ENCODE measurements around the gene SH2B2. TPM values are rescaled to one million over a fixed set of nuclear protein-coding genes. Genes with fewer than 3 reads are reported as not detected.

SH2B2 gene
- total and polyA plus RNA-seq, 2 donors (not counting 3 experiments of a cell fraction or from before 2014, with no cell fraction given): 0.69 to 0.73 TPM

DNA sequence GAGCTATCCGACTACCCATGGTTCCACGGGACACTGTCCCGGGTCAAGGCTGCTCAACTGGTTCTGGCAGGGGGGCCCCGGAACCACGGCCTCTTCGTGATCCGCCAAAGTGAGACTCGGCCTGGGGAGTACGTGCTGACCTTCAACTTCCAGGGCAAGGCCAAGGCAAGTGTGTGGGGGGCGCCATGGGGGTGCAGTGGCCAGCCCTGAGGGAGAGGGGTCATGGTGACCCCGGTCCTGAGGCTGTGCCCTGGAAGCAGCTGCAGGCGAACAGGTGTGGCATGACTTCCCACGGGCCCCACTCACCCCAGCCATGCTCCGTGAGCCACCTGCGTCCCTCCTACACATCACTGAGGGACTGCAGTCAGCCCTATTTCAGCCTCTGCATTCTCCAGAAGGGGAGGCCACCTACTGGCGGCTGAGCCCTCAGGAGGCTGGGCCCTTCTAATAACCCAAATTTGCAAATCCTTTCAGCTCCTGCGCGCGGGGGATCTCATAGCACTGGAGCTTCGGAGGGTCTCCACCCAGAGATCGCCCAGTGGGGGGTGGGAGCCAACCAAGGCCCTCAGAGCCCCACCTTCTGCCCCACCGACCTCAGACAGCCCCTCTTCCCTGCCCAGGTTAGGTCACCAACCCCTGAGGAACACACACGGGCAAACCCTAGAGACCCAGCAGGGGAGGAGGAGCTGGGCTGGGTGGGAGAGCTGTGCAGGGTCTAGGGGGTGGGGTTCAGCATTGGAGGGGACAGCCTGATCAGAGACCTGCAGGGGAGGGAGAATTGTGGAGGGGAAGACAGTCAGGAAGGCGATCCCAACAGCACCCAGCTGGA is 30.8 kb downstream of the SH2B2 start:
- no peak for FAIRE-seq

More for the DNA sequence above, 30.8 kb downstream of the SH2B2 start:
- Histone ChIP-seq H3K4me2 (ENCODE audit: insufficient read depth, low read length) (no peak overlapping the region), H3K27ac (ENCODE audit: insufficient read depth, low read depth, low read length) (no peak overlapping the region), H3K9me3 (replicated peaks; ENCODE audit: control insufficient read depth, insufficient read depth, low read length) (no peaks in the 10 kb centered on the region), H2AFZ (ENCODE audit: low read depth, low read length) (no peak overlapping the region), H3K79me2 (ENCODE audit: control insufficient read depth, insufficient read depth, low read length) (no peaks in the 10 kb centered on the region), H3K27me3 (ENCODE audit: control insufficient read depth in 2 of 2, insufficient read depth in 2 of 2, low read length in 2 of 2) (no peaks in the 10 kb centered on the region), H3K4me1 (ENCODE audit: control insufficient read depth, extremely low read depth, insufficient read depth, low read length) (peaks cover 10% of the 10 kb centered on the region), H3K9me1 (replicated peaks; ENCODE audit: control insufficient read depth, extremely low read depth, insufficient read depth, low read length) (no peaks in the 10 kb centered on the region), H3K36me3 (ENCODE audit: control insufficient read depth in 2 of 2, extremely low read depth in 1 of 2, insufficient read depth in 2 of 2, low read length in 2 of 2) (no peaks in the 10 kb centered on the region), H3K9ac (replicated peaks; ENCODE audit: extremely low read depth, insufficient read depth, low read length) (no peak overlapping the region), H4K20me1 (replicated peaks; ENCODE audit: control insufficient read depth, extremely low read depth, insufficient read depth, low read length) (no peaks in the 10 kb centered on the region), H3K4me3 (replicated peaks in 1 of 3; ENCODE audit: insufficient read depth in 1 of 3, low read depth in 1 of 3, low read length in 3 of 3) (no peak overlapping the region)
- BruUV-seq (replicated peaks): no TSS peak
- TF ChIP-seq GATA2 (IDR thresholded peaks at IDR 0.05; ENCODE audit: insufficient read depth, insufficient read length, low read depth, low read length) (no peak), JUN (IDR thresholded peaks at IDR 0.05; ENCODE audit: borderline replicate concordance, insufficient read depth, insufficient read length, low read depth) (no peak), POLR2AphosphoS5 (IDR thresholded peaks at IDR 0.05; ENCODE audit: insufficient read depth, low read depth, low read length) (no peak), EZH2 (IDR thresholded peaks at IDR 0.05; ENCODE audit: borderline replicate concordance, low read depth, low read length, severe bottlenecking) (no peak), FOS (IDR thresholded peaks at IDR 0.05; ENCODE audit: borderline replicate concordance, insufficient read depth, low read length) (no peak), MYC (IDR thresholded peaks at IDR 0.05; ENCODE audit: low read depth, low read length) (no peak), POLR2A (IDR thresholded peaks at IDR 0.05; ENCODE audit: low read depth, low read length) (no peak)
- TF ChIP-seq, protein P1, sequence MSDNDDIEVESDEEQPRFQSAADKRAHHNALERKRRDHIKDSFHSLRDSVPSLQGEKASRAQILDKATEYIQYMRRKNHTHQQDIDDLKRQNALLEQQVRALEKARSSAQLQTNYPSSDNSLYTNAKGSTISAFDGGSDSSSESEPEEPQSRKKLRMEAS (IDR thresholded peaks at IDR 0.05; ENCODE audit: insufficient read depth, insufficient read length): no peak
- TF ChIP-seq, protein P2, sequence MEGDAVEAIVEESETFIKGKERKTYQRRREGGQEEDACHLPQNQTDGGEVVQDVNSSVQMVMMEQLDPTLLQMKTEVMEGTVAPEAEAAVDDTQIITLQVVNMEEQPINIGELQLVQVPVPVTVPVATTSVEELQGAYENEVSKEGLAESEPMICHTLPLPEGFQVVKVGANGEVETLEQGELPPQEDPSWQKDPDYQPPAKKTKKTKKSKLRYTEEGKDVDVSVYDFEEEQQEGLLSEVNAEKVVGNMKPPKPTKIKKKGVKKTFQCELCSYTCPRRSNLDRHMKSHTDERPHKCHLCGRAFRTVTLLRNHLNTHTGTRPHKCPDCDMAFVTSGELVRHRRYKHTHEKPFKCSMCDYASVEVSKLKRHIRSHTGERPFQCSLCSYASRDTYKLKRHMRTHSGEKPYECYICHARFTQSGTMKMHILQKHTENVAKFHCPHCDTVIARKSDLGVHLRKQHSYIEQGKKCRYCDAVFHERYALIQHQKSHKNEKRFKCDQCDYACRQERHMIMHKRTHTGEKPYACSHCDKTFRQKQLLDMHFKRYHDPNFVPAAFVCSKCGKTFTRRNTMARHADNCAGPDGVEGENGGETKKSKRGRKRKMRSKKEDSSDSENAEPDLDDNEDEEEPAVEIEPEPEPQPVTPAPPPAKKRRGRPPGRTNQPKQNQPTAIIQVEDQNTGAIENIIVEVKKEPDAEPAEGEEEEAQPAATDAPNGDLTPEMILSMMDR (IDR thresholded peaks at IDR 0.05; ENCODE audit: extremely low read depth in 1 of 2, insufficient read depth in 1 of 2, low read depth in 1 of 2, low read length in 2 of 2): no peak
- CTCF ChIA-PET: interaction anchor here (1.0 to 1.6 kb wide), 4 partner anchors 14 to 38 kb away, joined by 3 to 4 read pairs (median 3); no protein-coding TSS in a partner anchor
- intact Hi-C loops (cut with micrococcal nuclease) (no loop called here), dilution Hi-C loops (cut with MboI; ENCODE audit: extremely low pct_ligation_motif_present, low sequenced_read_pairs) (no loop called here)
- POLR2A ChIA-PET: no interaction called here
- DNase-seq (ENCODE audit: low read depth, low spot score): no peak

Data from endothelial cell of umbilical vein (primary cell).